NCI-H345 treated with DMSO at 0.1 percent for 48 hours (cell line): ENCODE measurements around the gene SIGLEC15.
"Not testable (repeated sequence)": the region's sequence is repeated elsewhere in the genome, so short reads cannot be mapped to it uniquely, and the experiment has no call there.

Experiments
- DNase-seq: peaks from one replicate; lab custom pipeline; 2025; ENCODE audit not compliant: unreplicated experiment; lab: John Stamatoyannopoulos, UW

The SIGLEC15 gene

GRCh38 chr18:45843019-45843418 lies 17.5 kb downstream of the SIGLEC15 start:
- DNase-seq = no peak

- no peak for DNase-seq
Measured at GRCh38 chr18:45844938-45845337, 19.5 kb downstream of the SIGLEC15 start.

GRCh38 chr18:45845410-45845809 lies 19.9 kb downstream of the SIGLEC15 start:
- DNase-seq = no peak

- no peak for DNase-seq
Measured at GRCh38 chr18:45847119-45847518, 21.6 kb downstream of the SIGLEC15 start.

GRCh38 chr18:45848643-45849042 lies 23.2 kb downstream of the SIGLEC15 start:
- DNase-seq = not testable (repeated sequence)

- no peak for DNase-seq
Measured at GRCh38 chr18:45849529-45849928, 24.1 kb downstream of the SIGLEC15 start.

GRCh38 chr18:45850021-45850420 lies 24.5 kb downstream of the SIGLEC15 start:
- DNase-seq = no peak

GRCh38 chr18:45851161-45851925 lies 25.9 kb downstream of the SIGLEC15 start:
- DNase-seq = no peak

- DNase-seq = no peak
Measured at GRCh38 chr18:45852631-45853030, 27.2 kb downstream of the SIGLEC15 start.

- no peak for DNase-seq
Measured at GRCh38 chr18:45854036-45854586, 28.6 kb downstream of the SIGLEC15 start.

GRCh38 chr18:45856531-45856930 lies 31.1 kb downstream of the SIGLEC15 start:
- no peak for DNase-seq

GRCh38 chr18:45859334-45859733 lies 33.9 kb downstream of the SIGLEC15 start:
- DNase-seq = no peak

GRCh38 chr18:45860492-45860891 lies 35.0 kb downstream of the SIGLEC15 start:
- no peak for DNase-seq

- DNase-seq = no peak
Measured at GRCh38 chr18:45860971-45861370, 35.5 kb downstream of the SIGLEC15 start.

GRCh38 chr18:45861926-45862325 lies 36.5 kb downstream of the SIGLEC15 start:
- no peak for DNase-seq

GRCh38 chr18:45863469-45863868 lies 38.0 kb downstream of the SIGLEC15 start:
- DNase-seq = no peak

GRCh38 chr18:45864081-45864480 lies 38.6 kb downstream of the SIGLEC15 start:
- no peak for DNase-seq

GRCh38 chr18:45865466-45865865 lies 40.0 kb downstream of the SIGLEC15 start:
- no peak for DNase-seq

GRCh38 chr18:45870419-45870818 lies 44.9 kb downstream of the SIGLEC15 start:
- DNase-seq = no peak

- DNase-seq = no peak
Measured at GRCh38 chr18:45871431-45872084, 46.1 kb downstream of the SIGLEC15 start.

- no peak for DNase-seq
Measured at GRCh38 chr18:45874491-45875184, 49.2 kb downstream of the SIGLEC15 start.

- no peak for DNase-seq
Measured at GRCh38 chr18:45876161-45876560, 50.7 kb downstream of the SIGLEC15 start.
